HG02970 (cell line): ENCODE results near the gene ACTRT2.

ENCODE experiments used
- ATAC-seq: cut with Tn5 transposase; IDR thresholded peaks from one replicate; pipeline ENCODE4 v1.9.1; 2021; ENCODE audit warnings: mild to moderate bottlenecking, moderate library complexity, moderate number of reproducible peaks; ENCODE audit not compliant: unreplicated experiment, low FRiP score

The ACTRT2 gene

GRCh38 chr1:3065396-3065795 lies 44.1 kb downstream of the ACTRT2 start:
- no peak for ATAC-seq

- no peak for ATAC-seq
These were observed 44.5 kb downstream of the ACTRT2 start for GRCh38 chr1:3065797-3066196.

- no peak for ATAC-seq
These were observed 45.0 kb downstream of the ACTRT2 start for GRCh38 chr1:3066250-3066711.

DNA sequence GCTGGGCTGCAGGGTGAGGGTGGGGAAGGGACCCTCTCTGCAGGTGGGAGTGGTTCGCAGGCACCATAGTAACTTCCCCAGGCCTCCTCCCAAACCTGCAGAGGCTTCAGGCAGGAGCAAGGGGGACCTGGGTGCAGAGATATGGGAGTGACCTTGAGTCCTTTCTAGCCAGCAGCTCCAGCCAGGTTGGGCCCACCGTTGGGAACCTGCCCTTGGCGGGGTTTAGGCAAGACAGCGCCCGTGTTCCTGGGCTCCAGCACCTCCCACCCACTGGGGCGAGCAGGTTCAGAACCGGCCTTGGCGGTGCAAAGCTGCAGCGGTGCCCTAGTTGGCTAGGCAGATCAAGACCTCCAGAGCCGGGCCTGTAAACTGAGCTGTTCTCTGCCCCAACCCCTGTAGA lies 45.6 kb downstream of the ACTRT2 start:
- ATAC-seq, result no peak

DNA sequence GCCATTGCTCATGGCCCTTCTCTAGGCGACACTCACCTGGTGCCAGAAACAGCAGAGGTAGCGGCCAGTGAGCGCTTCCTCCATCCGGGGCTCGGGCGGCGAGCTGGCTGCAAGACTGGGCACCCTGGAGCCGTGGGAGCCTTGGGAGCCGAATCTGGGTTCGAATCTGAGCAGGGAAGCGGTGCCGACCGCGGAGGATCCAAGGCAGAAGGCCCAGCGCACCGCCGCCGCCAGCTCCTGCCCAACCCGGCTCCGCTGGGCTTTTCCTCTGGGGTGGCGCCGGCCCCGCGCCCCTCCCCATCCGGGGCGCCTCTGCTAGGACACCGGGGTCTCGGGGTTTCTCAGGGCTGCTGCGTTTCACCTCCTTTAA lies 46.0 kb downstream of the ACTRT2 start:
- ATAC-seq, result no peak

DNA sequence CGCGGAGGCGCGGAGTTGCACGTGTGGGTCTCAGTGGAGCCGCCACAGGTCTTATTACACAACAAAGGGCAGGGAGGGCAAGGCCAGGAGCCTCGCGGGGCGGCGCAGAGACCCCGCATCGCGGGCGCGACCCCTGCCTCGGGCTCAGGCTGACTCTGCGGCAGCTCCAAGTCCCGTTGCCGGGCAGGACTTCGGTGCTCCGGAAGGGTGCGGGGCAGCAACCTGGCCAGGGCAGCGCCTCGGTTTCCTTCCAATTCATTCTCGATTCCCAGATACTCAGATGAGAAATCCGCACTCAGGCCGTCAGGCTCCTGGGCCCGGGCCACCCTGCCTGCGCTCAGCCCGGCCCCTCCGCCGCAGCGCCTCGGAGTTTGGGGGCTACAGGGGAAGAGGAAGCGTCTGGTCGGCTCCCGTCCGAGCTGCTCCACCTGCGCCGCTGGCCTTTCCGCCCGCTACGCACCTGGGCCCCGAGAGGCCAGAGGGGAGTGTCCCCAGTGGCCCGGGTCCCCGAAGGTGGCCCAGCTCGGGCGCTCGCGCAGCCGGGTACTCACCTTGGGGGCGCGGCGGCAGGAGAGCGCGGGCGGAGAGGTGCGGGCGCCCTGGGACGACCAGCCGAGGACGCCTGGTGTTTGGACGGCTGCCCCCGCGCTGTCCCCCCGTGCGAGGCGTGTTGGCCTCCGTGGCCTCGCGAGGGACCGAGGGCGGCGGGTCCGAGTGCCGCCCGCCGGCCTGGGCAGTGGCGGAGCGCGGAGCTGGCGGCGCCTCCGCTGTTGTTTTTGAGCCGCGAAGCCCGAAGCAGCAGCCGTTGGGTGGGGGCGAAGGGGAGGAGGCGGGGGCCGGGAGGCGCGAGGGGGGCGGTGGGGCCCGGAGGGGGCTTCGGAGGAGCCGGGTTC lies 46.6 kb downstream of the ACTRT2 start:
- no peak for ATAC-seq

DNA sequence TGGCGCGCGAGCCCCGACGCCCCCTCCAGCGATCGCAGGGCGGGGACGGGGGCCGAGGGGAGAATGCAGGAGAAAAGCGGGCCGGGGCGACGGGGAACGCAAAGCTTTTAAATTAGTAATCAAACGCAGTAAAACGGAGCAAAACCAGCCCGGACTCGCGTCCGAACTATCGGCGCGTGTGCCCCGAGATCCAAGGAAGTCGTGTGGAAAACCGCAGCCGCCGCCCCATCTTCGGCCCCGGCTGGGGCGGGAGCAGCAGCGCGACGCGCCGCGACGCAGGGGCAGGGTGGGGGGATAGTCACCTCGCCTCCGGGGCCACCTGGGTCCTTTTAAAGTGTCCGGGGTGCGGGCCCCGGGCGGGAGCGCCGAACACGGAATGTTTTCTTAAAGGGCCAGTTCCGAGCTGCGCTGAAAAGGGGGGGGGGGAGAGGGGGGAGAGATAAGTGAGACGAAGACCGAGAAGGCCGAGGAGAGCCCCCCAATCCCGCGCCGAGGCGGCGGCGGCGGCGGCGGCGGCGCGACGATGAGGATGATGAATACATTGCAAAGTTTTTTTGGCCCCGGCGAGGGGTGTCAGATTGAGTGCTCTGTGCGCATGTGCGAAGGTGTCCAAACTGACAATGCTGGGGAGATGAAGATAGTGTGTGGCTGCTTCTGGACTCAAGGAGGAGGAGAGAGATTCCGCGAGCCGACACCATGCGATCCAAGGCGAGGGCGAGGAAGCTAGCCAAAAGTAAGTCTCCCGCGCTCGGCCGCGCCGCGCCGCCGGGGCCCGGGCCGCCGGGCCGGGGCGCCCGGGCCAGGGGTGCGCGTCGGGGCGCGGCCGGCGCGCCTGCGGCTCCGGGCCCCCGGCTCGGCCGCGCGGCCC lies 47.5 kb downstream of the ACTRT2 start, which contains the start of gene PRDM16:
TSS of gene PRDM16 (plus strand) at position 640 of the 868 bp plus-strand sequence. CDS start at position 697, 57 bp downstream.
- no peak for ATAC-seq

DNA sequence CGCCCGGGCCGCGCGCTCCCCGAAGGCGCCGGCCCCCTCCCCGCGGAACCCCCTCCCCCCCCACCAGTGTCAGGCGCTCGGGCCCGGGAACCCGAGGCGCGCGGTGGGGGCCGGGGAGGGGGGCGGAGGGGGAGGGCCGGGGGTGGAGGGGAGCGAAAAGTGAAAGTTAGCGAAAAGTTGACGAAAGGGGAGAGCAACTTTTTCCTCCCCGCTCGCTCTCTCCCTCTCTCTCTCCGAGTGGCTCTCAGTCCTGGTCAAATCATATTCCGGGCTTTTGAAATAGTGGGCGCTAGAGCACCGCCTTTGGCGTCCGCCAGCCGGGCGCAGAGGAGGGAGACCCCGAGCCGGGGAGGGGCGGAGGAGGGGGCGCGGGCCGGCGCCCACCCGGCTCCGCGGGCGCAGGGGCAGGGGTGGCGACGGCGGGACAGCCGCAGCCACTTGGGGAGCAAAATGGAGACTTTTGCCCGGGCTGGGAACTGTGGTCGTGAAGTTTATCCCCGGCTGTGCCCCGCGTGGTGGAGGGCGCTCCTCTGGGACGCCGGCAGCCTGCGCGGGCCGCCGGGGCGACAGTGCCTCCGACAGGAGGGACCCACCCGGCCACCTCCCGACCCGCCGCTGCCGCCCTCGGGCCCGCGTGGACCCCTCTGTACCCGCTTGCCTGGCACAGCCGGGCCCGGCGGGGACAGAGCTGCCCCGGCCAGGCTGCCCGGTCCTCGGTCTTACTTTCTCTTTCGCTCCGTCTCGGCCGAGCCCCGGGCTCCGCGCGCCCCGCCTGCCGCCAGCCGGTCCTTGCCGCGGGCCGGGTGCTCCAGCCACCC lies 48.4 kb downstream of the ACTRT2 start:
- ATAC-seq, result no peak

GRCh38 chr1:3070309-3070643 lies 49.0 kb downstream of the ACTRT2 start:
- ATAC-seq, result no peak

GRCh38 chr1:3070644-3071564 lies 49.6 kb downstream of the ACTRT2 start:
- ATAC-seq, result no peak

DNA sequence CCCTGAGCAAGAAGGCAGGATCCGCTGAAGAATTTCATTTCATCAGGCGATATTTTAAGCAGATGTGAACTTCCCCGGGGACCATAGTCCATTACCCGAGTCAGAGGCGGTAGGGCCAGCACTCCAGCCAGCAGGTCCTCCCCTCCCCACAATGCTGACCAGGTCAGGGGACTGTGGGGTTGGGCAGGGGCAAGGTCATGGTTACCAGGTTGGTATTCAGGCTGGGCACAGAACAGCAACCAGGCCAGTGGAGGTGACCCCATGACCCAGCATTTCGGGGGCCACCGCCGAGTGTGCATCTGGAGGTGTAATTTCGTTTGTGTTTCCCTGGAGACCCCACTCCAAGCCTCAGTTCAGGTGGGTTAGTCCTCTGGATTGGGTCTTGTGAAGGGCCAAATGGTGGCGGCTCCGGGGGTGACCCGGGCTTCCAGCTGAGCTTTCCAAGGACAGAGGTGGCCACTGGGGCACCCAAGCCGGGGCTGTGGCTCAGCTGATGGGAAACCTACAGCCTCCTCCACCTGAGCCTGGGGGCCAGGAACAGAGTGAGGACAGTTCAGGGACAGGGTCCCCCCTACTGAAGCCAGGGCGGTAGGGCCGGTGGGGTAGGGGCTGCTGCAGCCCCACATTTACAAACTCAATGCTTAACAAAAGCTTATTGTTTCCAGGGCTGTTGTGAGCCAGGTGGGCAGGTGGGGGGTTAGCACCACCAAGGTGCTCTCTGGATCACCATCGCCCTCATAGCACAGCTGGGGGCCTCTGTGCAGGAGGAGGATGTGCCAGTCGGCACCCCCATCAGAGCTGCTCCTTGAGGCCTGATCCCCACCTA lies 50.5 kb downstream of the ACTRT2 start:
- no peak for ATAC-seq
